Frontal cortex (tissue), 4 donors: ENCODE measurements around the gene LTF. TPM values are rescaled to one million over a fixed set of nuclear protein-coding genes. Genes with fewer than 3 reads are reported as not detected.
"Not testable (repeated sequence)": the region's sequence is repeated elsewhere in the genome, so short reads cannot be mapped to it uniquely, and the experiment has no call there.

Source experiments
- DNase-seq, 2 donors: peaks; one replicate each; pipeline ENCODE4 v3.0.0; 2012; ENCODE audit warnings: low spot score in 2 of 2
- FAIRE-seq: peaks from 2 replicates; lab custom pipeline; 2012; peaks lifted over from hg19 to GRCh38; lab: Jason Lieb, UNC
- total RNA-seq: library from RNA; depleted of rRNA; stranded (reverse); fragments of >200 nt; gene quantifications from one replicate; pipeline ENCODE4 v1.2.3, GENCODE V29; 2014
- donor health status: control.
- donor health status: control.
- donor health status: control.

Gene LTF
- total RNA-seq, 1 donor from 2014 or later = 0.41 TPM

- DNase-seq (no peak), FAIRE-seq (no peak)
Observed at GRCh38 chr3:46400846-46401245, 63.9 kb downstream of the LTF start.

GRCh38 chr3:46400000-46400734 lies 64.5 kb downstream of the LTF start:
- no peak for FAIRE-seq
- DNase-seq = no peak

- FAIRE-seq = no peak
- no peak for DNase-seq
Observed at GRCh38 chr3:46399557-46399956, 65.1 kb downstream of the LTF start.

GRCh38 chr3:46399098-46399497 lies 65.6 kb downstream of the LTF start:
- FAIRE-seq (no peak), DNase-seq (no peak)

GRCh38 chr3:46398186-46398955 lies 66.3 kb downstream of the LTF start:
- FAIRE-seq = no peak
- DNase-seq = no peak

- FAIRE-seq (no peak), DNase-seq (no peak)
Observed at GRCh38 chr3:46397111-46397510, 67.6 kb downstream of the LTF start.

- FAIRE-seq (no peak), DNase-seq (no peak)
Observed at GRCh38 chr3:46395766-46396530, 68.8 kb downstream of the LTF start.

- DNase-seq (no peak), FAIRE-seq (no peak)
Observed at GRCh38 chr3:46395210-46395661, 69.5 kb downstream of the LTF start.

GRCh38 chr3:46393554-46394434 lies 70.9 kb downstream of the LTF start:
- FAIRE-seq = no peak

GRCh38 chr3:46393011-46393410 lies 71.7 kb downstream of the LTF start:
- FAIRE-seq = no peak

More at GRCh38 chr3:46393554-46394434, 70.9 kb downstream of the LTF start:
- no peak for DNase-seq

GRCh38 chr3:46391526-46391925 lies 73.2 kb downstream of the LTF start:
- DNase-seq, FAIRE-seq: not testable (repeated sequence)

More at GRCh38 chr3:46393011-46393410, 71.7 kb downstream of the LTF start:
- DNase-seq = no peak

GRCh38 chr3:46389306-46389705 lies 75.4 kb downstream of the LTF start:
- FAIRE-seq (no peak), DNase-seq (no peak)

- not testable (repeated sequence) for FAIRE-seq
Observed at GRCh38 chr3:46388847-46389246, 75.9 kb downstream of the LTF start.

GRCh38 chr3:46386205-46386604 lies 78.5 kb downstream of the LTF start:
- DNase-seq = no peak
- no peak for FAIRE-seq

More at GRCh38 chr3:46388847-46389246, 75.9 kb downstream of the LTF start:
- DNase-seq = not testable (repeated sequence)

Other genes with a start within 250 kb of the LTF start
- not detected for gene CCR3, start 222.4 kb downstream of the LTF start, total RNA-seq
- gene CCR2, start 110.8 kb downstream of the LTF start, total RNA-seq = 0.41 TPM
- under 0.01 TPM for gene CCR5, start 94.0 kb downstream of the LTF start, total RNA-seq
- 0.41 TPM for gene CCRL2, start 57.6 kb downstream of the LTF start, total RNA-seq
- gene RTP3, start 33.1 kb upstream of the LTF start, total RNA-seq = not detected
- gene LRRC2, start 101.4 kb upstream of the LTF start, total RNA-seq = 2.4 TPM
- gene FAM240A, start 147.6 kb upstream of the LTF start, total RNA-seq = not detected
- 1.2 TPM for gene ALS2CL, start 228.8 kb upstream of the LTF start, total RNA-seq
- 1.2 TPM for gene TMIE, start 236.5 kb upstream of the LTF start, total RNA-seq